NCI-H345 treated with DMSO at 0.1 percent for 48 hours (cell line): ENCODE results near the gene AK4.
A peak's percentile ranks its signal among the peaks of the same experiment; 100 is the strongest.

ENCODE experiments used
- DNase-seq: peaks from one replicate; lab custom pipeline; 2025; ENCODE audit not compliant: unreplicated experiment; lab: John Stamatoyannopoulos, UW

Gene AK4

DNA sequence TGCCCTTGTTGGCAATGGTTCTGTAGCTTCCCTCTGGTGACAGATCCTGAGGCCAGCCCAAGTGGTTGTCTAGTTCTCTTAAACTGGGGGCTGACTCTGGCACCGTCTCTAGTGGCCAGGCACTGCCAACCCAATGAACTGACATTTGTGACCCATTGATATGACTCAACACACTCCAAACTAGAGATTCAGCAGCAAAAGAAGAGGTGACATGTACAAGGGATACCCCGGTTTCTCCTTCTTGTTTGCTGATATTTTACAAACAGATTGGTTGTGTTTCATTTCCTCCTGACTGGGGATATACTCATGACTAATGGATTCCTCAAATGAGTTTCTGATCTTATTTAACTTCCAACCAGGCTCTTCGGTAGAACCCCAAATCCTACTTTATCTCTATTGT is 95.5 kb downstream of the AK4 start:
- DNase-seq = no peak

DNA sequence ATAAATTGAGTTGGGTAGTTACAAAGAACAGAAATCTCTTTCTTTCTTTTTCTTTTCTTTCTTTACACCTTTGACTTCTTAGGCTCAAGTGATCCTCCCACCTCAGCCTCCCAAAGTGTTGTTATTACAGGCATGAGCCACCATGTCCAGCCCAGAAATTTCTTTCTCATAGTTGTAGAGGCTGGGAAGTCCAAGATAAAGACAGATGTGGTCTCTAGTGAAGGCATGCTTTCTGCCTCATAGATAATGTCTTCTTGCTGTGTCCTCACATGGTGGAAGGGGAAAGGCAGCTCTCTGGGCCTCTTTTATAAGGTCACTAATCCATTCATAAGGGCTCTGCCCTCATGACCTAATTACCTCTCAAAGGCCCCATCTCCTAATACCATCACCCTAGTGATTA is 97.3 kb downstream of the AK4 start:
- DNase-seq = no peak

DNA sequence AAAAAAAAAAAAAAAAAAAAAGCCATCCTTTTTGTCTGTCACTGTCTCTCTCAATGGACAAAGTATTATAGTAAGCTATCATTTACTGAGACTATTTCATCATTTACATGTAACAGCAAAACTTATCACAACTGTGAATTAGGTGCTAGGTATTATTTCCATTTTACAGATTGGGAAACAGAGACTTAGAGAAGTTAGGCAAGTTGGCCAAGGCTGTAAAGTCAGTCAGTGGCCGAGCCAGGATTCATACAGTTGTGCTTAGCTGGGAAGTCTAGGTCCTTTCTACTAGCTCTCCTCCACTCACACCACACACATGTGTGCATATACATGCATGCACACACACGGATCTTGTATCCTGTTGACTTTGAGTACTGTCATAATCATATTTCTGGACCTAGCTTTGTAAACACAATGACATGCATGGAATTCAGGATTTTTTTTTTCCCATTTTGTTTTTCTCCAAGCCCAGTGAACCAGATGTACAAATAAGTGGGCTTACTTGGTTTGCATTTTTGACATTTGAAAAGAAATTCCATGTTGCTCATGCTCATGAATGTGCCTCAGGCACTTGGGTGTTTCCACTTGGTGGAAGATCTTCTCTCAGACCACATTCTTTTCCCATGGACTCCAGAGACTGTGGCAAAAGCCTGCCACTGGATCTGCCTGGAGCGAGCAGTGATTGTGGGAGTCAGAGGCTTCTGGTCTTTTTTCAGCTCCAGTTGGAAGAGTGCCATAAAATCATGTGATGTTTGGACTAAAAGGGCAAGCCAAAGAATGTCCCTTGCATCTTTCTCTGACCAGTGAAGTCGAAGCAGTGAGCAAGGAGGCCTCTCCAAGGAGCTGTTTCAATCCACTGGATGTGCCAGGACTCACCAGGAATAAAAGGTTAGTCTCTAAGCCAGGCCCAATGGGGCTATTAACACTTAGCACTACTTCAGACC is 99.7 kb downstream of the AK4 start:
- DNase-seq = no peak

DNA sequence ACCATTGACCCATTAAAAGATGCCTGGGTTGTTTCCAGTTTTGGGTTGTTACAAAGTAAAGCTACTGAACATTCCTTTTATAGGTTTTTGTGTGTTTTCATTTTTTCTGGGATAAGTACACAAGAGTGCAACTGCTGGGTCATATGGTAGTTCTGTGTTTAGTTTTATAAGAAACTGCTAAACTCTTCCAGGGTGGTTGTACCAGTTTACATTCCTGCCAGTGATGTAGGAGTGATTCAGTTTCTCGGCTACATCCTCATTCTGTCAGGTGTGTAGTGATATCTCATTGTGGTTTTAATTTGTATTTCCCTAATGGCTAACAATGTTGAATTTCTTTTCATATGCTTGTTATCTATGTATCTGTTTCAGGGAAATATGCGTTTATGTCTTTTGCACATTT is 102.8 kb downstream of the AK4 start:
- no peak for DNase-seq

- no peak for DNase-seq
Observed at GRCh38 chr1:65253800-65254319, 105.9 kb downstream of the AK4 start.

DNA sequence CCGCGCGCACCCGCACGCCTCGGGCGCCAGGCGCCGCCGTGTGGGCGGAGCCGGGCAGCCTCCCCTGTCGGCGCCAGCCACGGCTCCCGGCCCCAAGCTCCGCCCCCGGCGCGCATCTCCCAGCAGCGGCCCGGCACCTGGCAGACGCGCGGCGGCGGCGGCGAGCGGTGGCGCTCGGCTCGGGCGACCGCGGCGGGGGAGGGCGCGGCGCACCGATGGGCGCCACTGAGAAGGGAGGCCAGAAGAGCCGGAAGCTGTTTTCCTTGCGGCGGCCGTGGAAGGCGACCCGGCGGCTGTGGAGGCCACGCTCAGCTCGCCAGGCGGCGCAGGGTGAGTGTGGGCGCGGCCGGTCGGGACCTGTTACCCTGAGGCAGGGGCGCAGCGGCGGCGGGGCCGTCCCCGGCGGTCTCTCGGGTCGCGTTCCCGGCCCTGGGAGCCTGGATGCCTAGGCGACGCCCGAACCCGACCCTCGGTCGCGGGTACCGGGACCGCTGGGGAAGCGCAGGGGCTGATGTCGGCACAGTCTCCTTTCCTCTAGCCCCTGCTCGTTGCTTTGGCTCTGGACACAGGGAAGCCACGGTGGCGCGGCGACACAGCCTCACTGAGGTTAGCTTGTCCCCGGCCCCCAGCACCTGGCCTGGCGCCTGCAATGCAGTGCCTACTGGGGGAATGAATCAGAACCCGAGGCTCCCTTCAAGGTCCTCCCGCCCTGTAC is 106.5 kb downstream of the AK4 start:
- peak; percentile 66 for DNase-seq

- peak; percentile 17 for DNase-seq
Observed at GRCh38 chr1:65255035-65255655, 107.1 kb downstream of the AK4 start.

DNA sequence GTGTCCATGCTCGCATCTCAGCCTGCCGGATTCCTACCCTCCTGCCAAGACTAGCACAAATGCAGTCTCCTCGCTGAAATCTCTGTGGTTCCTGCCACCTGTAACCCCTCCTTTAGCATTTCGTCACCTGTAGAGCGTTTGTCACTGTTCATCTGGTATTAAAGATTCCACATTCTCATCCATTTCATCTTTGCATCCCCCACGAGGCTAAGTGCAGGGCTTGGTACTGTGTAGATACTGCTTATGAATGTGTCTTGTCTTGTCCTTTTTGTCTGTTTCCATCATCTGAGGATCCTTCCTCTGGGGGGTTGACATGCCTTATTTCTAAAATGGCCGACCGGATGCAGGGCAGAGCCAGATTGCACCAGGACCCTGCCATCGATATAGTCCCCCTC is 107.7 kb downstream of the AK4 start:
- peak; percentile 21 for DNase-seq

DNA sequence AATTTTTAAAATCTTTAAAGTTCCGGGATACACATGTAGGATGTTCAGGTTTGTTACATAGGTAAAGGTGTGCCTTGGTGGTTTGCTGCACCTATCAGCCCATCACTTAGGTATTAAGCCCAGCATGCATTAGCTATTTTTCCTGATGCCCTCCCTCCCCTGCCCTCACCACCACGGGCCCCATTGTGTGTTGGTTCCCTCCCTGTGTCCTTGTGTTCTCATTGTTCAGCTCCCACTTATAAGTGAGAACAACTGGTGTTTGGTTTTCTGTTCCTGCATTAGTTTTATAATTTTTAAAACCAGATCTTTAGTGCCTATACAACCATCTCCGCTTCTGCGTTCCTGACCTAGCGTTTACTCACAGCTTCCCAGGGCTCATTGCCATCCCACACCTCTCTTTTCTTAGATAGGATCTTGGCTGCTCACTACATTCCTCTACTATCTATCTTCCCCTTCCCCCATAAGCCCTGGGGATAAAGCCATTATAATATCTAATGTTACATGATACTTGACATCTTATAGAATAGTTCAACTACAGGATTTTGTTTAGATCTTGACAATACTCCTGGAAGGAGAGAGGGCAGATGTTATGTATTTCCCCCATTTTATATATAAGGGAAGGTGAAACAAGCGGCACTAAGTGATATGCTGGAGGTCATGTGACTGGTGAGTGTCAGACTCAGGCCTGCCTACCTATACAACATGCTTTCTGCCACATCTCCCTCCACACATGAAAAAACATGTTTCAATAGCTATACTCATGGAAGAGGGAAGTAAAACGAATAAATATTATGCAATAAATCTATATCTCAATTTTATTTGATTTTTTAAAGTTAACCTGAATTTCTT is 109.1 kb downstream of the AK4 start:
- DNase-seq = no peak

- DNase-seq = no peak
Observed at GRCh38 chr1:65258106-65258505, 110.1 kb downstream of the AK4 start.

DNA sequence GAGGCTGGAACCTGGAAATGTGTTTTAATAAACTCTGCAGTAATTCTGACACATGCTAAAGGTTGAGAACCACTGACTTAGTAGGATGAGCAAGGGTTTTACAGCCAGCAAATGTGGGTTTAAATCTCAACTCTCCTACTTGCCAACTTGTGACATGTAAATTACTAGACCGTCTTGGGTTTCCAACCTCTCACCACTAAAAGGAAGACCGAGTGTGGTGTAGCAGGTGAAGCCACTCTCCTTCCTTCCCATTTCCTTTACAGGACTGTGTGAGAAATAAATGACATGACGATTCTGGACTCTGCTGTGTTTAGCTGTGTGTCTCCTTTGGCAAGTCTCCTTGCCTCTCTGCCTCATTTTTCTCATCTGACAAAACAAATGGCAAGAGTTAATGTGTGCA is 111.8 kb downstream of the AK4 start:
- no peak for DNase-seq

DNA sequence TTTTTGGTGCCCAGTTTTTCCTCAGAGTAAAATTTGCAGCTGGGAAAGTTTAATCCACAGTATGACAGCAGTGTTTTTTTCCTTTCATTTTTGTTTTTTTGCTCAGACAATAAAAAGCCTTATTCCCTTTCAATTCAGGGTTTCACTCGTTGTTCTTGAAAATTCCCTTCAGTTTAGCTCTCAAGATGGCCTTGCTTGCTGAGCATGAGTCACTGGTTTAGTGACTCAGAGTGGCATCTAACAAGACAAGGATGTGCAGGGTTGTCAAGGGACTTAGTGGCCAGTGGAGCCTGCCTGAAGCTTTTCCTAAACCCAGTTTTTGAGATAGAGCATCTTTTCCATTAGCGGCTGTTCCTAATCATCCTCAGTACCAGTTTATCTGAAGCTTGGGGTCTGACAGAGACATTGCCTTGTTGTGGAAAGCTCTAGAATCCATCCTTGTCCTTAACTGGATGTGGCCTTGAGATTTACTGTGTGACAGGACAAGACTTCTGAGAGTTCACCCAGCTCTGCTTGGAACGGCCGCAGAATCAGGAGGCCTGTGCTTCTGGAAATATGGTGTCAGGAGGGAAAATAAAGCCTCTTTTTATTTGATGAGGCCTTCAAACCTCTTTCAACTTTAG is 113.0 kb downstream of the AK4 start:
- no peak for DNase-seq

GRCh38 chr1:65263286-65263685 is 115.3 kb downstream of the AK4 start:
- DNase-seq = no peak

- DNase-seq = peak; percentile 25
Observed at GRCh38 chr1:65264197-65264929, 116.4 kb downstream of the AK4 start.

DNA sequence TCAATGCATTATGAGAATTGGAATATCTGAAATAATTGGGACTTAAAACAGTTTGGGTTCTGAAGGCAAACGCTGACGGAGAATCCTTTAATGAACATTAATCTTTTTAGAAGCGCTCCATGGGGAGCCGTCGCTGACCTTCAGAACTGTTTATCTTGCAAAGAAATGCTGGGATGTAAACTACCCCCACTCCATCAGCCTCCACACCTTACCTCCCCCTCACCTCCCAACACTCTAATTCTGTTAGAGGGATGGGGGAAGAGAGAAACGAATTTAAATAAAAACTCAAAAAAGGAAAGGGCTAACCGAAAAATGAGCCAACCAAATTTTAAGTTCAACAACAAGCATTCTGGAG is 117.3 kb downstream of the AK4 start:
- DNase-seq = no peak

DNA sequence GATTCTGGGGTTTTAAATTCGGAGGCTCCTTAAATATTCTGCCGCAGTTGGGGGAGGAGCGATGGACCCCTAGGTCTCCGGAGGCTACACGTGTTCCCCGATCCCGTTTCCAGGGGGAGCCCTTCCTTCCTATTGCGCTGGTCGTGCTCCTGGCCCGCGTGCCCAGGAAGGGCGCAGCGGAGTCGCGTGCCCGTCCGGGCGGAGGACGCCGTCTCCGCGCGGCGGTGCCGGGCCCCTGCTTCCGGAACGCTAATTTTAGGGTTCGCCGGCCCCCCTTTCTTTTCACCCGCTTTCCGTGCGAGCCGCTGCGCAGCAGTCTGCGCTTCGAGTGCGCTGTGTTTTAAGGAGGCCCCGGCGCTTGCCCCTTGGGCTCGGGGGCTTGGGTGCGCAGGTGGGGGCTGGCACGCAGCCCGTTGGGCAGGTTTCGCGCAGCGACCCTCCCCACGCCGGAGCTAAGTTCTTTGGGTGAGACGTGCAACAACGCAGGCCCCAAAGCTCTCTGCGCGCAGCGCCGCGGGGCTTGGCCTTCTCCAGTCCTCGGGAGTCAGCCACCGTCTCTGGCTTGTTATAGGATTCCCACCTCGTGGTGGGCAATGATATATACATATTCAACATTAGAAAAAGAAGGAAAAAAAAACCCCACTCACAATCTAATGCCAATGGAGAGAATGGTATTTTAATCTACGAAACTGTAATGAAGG is 117.8 kb downstream of the AK4 start:
- DNase-seq = peak; percentile 10

DNA sequence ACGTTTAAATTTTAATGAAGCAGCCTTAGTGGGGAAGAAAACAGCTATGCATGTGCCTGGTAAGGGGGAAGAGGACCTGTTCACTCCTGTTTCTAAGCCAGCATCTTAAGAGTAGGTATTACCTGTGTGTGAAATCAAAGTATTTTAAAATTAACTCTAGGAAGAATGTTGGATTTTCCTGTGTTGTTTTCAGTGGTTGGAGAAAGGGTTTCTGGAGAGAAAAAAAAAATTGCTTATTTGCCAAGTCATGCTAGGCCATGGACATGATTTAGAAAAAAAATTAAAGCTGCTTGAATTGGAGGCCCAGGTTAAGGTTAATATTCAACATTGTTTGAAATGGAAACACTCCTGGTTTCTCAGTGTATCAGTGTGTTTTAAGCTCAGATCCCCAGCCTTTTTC is 118.5 kb downstream of the AK4 start:
- no peak for DNase-seq

DNA sequence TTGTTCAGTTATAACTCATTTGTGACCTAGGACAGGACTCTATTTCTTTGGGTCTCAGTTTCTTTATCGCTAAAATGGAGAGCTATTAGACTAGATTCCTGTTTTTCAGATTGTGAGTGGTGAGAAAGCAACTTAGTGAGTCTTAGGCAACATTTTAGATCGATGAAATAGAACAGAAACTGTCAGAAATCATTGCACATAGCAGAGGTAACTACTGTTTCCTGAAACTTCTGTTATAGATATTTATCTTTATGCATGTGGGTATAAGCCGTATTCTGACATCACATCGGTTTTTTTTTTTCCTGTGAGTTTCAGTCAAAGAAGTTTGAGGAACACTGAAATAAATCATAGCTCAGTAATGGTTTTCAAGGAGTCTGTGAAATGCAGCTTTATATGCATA is 119.3 kb downstream of the AK4 start:
- DNase-seq = no peak

- no peak for DNase-seq
Observed at GRCh38 chr1:65267683-65268082, 119.7 kb downstream of the AK4 start.
